HT-29 (cell line): ENCODE measurements around the gene EXOC6B. TPM values are rescaled to one million over a fixed set of nuclear protein-coding genes. Genes with fewer than 3 reads are reported as not detected.

Source experiments
- DNase-seq: peaks from one replicate; pipeline ENCODE4 v3.0.0-alpha.2; 2015; ENCODE audit warnings: low spot score
- total RNA-seq: library from RNA; depleted of rRNA; stranded (reverse); fragments of >200 nt; shearing (Covaris generic); gene quantifications from 2 replicates; pipeline ENCODE4 v1.2.3, GENCODE V29; 2014

The EXOC6B gene
- total RNA-seq, 1 experiment from 2014 or later, result 6.3 TPM

DNA sequence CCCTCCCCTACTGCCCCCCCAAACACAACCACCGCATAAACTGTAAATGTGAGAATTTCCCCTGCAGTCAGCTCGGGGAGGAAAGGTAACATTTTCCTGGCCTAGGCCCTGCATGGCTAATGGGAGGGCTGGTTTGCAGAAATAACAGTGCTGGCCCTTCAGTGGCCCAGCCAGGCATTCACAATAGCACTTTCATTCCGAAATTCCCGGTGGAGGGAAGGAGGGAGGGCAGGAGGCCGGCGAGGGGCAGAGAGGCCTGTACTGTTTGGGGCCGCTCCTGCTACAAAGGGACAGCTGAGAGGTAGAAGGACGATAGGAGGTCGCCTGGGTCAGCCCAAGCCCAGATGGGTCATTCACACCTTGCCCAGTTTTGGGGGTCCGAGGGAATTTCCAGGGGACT, 689.5 kb downstream of the EXOC6B start:
- no peak for DNase-seq

DNA sequence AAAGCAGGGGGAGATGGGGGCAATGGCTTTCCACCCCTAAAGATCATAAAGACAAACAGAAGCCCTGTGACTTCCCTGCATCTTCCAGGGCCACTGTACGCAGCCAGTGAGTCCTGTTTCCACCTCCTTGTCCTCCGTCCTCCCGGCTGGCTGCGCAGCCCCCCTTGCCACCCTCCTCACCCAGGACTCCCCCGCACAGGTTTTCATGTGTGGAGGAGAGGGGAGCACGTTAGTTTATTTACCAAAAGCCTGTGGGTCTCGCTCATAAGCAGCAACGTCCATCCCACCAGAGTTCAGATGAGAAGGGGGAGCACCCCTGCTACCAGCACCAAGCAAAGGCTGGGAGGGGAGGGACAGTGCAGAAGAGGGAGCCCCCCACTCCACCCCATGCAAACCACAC, 689.9 kb downstream of the EXOC6B start:
- no peak for DNase-seq

DNA sequence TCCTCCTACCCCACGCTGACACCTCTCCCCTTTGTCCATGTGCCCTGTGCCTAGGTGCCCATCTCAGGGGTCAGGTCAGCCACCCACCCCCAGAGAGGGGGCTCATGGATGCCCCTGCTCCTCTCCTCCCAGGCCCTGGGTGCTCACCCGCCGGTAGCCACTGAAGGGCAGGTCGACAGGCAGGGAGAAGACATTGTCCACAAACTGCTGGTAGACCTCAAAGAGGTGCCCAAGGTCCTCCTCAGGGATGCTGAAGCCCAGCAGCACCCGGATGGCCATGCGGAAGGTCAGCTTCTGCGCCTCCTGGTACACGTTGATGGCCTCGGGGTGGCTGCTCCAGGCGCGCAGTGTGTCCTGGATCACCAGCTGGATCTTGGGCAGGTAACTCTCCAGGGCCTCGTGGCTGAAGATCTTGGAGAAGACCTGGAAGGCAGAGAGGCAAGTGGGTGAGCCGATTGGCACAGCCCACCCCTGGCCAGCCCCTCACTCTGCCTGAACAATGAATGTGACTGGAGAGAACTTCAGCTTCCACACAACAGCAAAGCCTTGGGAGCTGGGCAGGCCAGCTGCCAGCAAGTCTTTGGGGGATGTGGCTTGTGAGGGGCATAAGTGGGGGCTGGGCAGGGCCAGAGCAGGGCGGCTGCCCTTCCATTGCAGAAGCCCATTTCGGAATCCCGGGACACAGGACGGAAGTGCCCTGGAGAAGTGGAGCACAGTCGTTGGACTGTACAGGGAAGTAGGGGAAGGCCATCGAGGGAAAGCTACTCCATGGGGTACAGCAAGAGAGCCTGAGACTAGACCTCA, 690.6 kb downstream of the EXOC6B start:
- no peak for DNase-seq

DNA sequence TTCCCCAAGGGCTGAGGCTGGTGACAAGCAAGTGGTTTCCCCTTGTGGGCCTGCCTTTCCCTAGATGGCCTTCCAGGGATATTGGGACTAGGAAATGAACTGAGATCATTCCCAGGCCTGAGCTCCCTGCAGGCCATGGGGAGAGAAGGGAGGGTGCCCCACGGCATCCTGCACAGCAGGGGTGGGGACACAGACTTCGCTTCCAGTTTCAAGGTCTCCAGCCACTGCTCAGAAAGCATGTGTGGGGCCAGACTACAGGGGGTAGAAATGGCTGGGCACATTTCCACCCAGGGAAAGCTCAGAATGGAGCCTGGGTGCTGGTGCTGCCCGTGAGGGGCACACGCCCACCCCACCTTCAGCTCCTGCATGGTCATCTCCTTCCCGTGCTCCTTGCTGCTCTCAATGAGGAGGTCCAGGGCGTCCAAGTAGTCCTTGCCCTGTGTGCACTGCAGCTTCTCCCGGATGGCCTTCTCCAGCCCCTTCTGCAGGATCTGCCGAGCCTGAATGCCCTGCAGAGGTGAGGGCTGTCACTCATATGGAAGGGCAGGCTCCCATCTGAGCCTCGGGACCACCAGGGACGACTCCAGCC, 691.3 kb downstream of the EXOC6B start:
- no peak for DNase-seq

DNA sequence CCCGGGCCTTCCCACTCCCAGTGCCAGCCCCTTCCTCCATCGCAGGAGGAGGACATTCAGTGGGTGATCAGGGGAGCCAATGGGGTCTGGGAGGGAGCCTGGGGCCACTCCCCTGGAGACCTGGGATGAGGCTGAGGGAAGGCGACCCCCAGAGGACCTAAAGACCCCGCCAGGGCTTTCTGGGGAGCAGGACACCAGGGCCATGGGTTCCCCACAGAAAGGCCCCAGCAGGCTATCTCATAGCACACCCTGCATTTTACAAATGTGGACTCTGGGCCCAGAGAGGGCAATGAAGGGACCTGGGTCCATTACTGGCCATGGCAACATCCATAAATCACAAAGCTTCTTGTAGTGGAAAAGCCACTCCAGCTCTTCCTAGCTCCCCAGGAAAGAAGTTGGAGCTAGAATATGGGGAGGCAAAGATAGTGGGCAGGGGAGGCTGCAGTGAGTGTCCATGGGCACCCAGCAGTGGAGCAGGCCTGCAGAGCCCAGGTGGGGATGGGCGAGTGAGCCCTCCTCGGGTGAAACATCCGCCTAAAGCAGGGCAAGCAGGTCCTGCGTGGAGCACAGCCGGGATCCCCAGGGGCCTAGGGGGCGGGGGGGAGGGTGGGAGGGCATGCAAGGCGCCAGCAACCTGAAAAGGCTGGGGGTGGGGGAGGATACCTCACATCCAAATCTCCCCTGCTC, 692.0 kb downstream of the EXOC6B start:
- DNase-seq, result no peak

DNA sequence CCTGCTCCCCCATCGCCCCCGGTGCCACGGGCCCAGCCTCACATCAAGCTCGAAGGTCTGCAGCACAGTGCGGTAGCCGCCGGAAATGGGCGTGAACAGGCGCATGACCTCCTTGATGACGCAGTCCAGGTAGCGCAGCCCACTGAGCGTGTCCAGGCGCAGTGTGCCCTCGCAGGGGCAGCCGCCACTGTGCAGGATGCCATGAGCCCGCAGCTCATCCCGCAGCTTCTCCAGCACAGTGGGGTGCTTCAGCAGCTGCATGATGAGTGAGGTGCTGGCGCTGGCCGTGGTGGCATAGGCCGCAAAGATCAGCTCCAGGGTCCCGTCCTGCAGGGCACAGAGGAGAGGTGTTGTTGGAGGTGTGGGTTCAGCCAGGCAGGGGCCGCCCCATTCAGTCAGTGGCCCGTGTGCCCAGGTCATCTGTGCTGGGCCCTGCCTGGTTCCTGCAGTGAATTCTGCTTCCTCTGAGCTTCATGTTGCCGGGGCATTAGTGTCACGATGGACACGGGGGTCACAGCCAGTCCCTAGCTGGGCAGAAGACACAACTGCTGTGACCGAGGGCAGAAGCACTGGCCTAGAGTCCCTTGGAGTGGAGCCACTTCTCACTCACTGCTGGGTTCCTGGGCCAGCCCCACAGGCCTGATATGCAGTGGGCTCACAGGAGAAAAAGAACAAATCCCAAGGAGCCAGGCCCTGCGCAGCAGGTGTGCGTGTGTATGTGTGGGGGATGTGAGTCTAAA, 692.7 kb downstream of the EXOC6B start:
- no peak for DNase-seq

DNA sequence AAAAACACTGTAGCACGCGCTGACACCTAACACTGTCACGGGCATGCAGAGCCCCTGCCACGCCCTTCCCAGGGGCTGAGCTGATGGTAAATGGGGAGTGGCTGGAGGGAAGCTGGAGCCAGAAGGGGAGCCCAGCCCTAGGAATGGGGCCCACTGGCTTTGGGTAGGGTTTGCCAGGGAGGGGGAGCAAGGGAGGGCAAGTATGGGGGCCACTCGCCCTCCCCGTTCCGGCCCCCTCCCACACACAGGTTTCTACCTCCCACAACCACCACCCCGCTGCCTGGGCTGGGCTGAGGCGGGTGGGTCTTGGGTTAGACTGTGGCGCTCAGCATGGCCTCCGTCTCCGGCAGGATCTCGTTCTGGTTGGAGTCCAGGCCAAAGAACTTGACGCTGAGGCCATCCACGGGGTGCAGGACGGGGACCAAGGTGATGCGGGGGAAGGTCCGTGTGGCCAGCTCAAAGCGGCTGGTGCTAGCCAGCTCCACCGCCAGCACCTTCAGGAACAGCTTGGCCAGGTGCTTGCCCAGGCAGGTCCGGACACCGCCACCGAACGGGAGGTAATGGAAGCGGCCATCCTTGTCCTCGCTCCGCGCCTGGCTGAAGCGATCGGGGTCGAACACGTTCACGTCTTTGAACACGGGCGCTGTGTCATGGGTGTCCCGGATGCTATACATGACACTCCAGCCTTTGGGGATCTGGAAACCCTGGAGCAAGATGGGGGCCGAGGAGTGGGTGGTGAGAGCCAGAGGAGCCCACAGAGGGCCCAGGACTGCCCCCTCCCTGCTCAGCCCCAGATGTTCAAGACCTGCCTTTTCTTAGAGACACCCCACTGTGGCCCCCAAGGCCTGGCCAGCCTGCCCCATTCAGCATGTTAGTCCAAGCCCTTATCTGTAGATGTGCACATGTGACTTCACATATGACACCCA, 693.7 kb downstream of the EXOC6B start:
- DNase-seq, result no peak

DNA sequence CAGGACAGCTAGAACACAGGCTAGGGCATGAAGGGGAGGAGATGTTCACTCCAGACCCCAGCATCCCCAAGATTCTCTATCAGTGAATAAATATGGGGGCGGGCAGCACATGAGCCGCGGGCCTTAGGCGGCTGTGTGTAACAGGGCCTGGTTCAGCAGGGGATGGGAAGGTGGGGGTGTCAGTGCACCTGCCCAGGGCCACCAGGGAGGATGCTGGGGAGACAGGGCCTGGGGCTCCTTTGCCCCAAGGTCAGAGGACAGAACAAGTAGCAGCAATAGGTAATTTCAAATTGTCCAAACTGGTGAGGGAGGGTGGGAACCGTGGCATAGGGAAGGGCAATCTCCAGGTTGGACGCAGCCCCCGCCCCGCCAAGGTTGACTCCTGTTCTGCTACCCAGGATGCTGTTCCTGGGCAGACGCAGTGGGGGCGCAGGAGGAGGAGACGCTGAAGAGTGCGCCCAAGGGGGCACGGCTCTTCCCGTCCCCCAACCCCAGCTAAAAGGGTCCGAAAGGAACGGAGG, 694.4 kb downstream of the EXOC6B start:
- no peak for DNase-seq

DNA sequence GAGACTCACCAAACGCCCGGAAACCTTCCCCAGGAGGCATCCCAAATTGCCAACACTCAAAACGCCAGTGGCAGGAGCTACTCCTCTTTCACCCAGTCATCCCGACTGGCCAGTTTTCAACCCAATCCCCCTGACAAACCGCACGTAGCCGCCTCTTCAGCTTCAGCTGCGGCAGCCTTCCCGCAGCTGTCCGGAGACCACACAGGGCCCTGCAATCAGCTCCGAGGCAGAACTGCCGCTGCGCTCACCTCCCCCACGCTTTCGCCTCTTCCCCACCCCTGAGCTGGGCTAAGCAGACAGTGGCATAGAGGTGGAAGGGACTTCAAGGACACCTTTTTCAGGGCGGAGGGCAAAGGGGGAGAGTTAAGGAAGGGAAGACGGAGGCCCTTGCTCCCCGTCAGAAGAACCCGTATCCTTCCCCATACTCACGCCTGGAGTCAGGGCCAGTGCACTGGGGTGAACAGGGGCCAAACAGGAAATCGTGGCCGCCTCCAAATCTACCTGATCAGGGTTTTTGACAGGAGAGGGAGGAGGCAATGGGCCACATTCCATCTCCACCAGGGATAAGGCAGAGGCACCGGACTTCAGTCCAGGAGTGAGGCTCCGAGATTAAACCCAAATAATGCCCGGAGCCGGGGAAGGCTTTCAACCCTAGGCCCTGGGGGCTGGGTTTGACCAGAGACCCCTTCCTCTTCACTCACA, 695.0 kb downstream of the EXOC6B start:
- no peak for DNase-seq

DNA sequence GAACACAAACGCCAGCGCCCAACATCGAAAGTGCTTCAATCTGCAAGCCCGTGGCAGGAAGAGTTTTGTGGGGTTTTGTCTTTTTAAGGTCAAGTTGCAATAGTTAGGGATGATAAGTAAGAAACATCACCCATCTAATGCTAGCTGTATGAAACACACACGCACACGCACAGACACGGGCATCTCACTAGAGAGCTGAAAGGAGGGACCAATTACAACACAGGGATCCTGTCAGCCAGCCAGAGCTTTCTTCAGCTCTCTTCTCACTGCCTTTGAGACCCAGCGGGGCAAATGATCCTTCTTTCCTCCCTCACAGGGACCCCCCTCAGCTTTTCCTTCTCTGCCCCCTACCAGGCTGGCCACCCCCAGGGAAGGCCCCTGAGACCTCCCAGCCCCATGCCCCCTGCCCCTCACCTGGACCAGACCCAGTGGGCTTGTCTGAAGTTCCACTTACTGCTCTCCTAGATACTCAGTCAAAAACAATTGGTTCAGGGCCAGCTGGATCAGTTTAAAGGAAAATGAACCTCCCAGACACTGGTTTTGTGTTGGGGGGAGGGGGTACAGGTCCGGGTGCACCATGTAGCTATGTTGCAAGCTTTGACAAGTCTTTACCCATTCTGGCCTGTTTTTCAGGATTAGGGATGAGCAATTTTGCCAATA, 696.0 kb downstream of the EXOC6B start:
- DNase-seq, result no peak

DNA sequence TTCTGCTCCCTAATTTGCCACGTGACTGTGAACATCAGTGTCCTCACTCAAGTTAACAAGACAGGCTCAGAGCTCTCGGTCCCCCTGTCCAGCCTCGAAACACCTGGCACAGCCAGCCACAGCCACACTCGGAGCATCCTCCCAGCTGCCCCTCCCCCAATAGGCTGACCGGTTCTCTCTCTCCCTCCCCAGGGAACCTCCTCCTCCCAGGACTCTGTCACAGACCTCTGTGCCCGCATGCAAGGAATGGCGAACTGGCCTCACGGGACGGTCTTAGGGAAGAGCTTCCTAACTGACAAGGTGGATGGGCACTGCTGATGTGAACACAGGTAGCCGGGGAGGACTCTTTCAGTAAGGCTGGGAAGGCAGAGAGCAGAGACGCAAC, 697.0 kb downstream of the EXOC6B start:
- no peak for DNase-seq

DNA sequence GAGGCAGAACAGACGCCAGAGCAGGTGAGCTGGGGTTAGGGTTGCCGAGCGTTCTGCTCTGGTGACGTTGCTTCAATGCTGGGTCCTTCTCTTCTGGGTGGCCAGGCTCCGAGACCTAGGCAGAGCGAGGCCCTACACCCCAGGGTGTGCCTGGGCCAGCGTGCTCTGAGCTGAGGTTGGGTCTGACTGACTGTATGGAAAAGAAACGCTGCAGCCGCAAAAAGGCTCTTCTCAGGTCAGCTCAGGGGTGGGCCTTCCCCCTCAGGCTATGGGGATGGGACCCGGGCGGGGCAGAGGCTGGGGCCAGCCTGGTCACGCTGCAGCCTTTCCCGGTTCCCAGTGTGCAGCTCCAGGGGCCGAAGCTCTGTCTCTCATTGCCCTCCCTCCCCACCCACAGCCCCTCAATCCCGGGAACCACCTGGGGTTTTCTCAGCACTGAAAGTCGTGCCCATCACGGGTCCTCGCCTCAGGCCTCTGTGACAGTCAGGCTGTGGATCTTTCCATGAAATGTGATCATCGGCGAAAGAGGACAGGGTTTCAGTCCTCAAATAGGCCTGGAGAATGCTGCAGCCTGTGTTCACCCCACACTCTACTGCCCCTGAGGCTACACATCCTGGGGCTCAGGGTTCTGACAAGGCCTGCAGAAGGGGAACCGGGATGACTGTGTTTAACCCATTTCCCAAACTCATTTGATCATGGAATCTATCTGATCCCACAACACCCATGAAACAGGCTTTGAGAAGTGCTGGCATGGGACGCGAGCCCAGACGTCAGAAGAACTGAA, 697.6 kb downstream of the EXOC6B start:
- DNase-seq, result no peak

DNA sequence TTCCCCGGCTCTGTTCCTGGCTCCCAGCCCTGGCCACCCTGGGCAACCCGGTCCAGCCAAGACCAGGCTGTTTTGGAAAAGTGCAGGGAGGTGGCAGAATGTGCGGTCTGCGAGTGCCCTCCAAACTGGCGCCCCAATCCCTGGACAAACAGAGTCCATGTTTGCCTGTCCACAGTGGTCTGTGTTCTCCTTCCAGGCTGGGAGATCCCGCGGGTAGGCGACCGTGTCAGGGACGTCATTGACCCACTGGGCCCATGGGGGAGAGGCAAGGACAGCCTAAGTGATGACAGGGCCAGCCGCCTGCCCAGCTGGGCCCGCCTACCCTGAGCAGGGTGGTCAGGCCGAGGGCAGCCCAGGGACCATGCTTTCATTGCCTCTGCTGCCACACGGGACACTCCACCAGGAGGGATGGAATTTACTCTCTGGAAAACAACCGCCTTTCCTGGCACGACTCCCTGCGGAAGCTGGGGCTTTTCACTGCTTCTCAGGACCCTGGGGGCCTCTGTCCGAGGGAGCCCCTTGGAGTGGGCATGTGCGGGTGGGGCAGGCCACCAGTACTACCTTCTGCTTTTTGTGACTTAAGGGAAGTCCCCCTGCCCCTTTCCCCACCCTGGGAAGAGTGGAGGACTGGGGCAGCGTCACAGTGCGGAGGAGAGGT, 698.3 kb downstream of the EXOC6B start:
- DNase-seq, result no peak

DNA sequence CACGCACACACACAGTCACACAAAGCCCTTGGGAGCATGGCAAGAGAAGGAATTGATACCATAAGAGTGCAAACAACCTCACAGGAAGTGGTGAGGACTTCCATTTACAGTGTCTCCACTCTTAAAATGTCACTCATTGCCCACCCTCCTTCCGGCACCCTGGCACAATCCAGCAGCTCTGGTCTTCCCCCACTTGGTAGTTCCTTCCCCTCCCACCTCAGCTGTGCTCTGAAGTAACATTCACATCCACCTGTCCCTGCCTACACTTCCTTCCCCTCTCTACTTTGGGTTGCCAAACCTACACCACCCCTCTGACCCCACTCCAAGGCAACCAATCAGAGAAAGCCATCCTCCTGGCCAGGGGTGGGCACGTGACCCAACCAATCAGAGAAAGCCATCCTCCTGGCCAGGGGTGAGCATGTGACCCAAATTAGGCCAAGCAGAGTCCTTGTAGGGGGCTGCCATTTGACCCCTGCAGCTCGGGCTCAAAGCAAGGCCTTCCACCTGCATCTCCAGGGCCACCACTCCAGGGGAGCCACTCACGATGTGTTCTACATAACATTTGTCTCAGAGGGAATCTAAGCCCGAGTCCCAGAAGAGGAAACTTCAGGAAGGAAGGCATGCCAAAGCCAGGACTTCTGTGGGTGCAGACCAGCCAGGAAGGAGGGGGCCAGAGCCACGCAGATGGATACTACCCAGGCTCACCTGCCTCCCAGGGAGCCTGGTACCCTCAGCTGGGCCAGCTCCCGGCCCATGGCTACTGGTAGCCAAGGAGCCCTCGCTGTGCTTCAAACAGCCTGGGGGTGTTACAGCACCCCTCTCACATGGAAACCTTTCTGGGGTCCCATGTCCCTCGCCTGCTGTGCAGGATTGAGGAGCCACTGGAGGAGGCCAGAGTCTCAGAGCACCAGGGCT, 699.4 kb downstream of the EXOC6B start:
- DNase-seq, result no peak
